Loucy (cell line): ENCODE results near the gene DLD.

Source experiments
- H2AFZ ChIP-seq: fragments of 200-600 bp; sonication (generic); 2 replicates; pipeline ENCODE4 v1.6.0; 2016; ENCODE audit warnings: antibody characterized with exemption, mild to moderate bottlenecking, low read length, moderate library complexity
- H3F3A ChIP-seq: fragments of 200-600 bp; 2 replicates; pipeline ENCODE4 v1.6.0; 2016; ENCODE audit warnings: antibody characterized with exemption, low read depth, mild to moderate bottlenecking
- H3K27me3 ChIP-seq: fragments of 200-600 bp; sonication (generic); 2 replicates; pipeline ENCODE4 v1.6.1; 2014; ENCODE audit warnings: low read length, mild to moderate bottlenecking; ENCODE audit not compliant: insufficient read depth, poor library complexity, severe bottlenecking
- H3K36me3 ChIP-seq: fragments of 200-600 bp; sonication (generic); 2 replicates; pipeline ENCODE4 v1.6.1; 2016; ENCODE audit warnings: low read length; ENCODE audit not compliant: insufficient read depth
- H3K4me1 ChIP-seq: fragments of 200-600 bp; sonication (generic); 2 replicates; pipeline ENCODE4 v1.5.1; 2014; ENCODE audit warnings: low read length, mild to moderate bottlenecking; ENCODE audit not compliant: insufficient read depth, poor library complexity, severe bottlenecking
- H3K4me2 ChIP-seq: fragments of 200-600 bp; sonication (generic); 2 replicates; pipeline ENCODE4 v1.6.0; 2014; ENCODE audit warnings: antibody characterized with exemption, low read length, low read depth, mild to moderate bottlenecking; ENCODE audit not compliant: poor library complexity, severe bottlenecking
- H3K4me3 ChIP-seq: fragments of 200-600 bp; sonication (generic); 2 replicates; pipeline ENCODE4 v1.5.1; 2014; ENCODE audit warnings: low read length, mild to moderate bottlenecking, mixed read lengths; ENCODE audit not compliant: poor library complexity, severe bottlenecking
- H3K79me2 ChIP-seq: fragments of 200-600 bp; sonication (generic); 2 replicates; pipeline ENCODE4 v1.6.1; 2014; ENCODE audit warnings: low read length; ENCODE audit not compliant: insufficient read depth
- H3K9ac ChIP-seq: fragments of 200-600 bp; sonication (generic); 2 replicates; pipeline ENCODE4 v1.6.0; 2014; ENCODE audit warnings: mild to moderate bottlenecking, low read depth, low read length, moderate library complexity; ENCODE audit not compliant: poor library complexity, severe bottlenecking
- H3K9me2 ChIP-seq: fragments of 200-600 bp; sonication (generic); replicated peaks from 2 replicates; pipeline ENCODE4 v1.6.1; 2016; ENCODE audit warnings: low read depth, low read length, mixed read lengths
- H3K9me3 ChIP-seq: fragments of 200-600 bp; sonication (generic); 2 replicates; pipeline ENCODE4 v1.6.1; 2014; ENCODE audit warnings: mild to moderate bottlenecking, antibody characterized with exemption, low read length, low read depth; ENCODE audit not compliant: insufficient read depth
- H4K20me1 ChIP-seq: fragments of 200-600 bp; sonication (generic); 2 replicates; pipeline ENCODE4 v1.6.0; 2014; ENCODE audit warnings: antibody characterized with exemption, low read length, mild to moderate bottlenecking; ENCODE audit not compliant: insufficient read depth, poor library complexity, severe bottlenecking
- CTCF ChIP-seq: fragments of 200-600 bp; sonication (generic); conservative IDR thresholded peaks from 2 replicates; pipeline ENCODE4 v1.5.1; 2014; ENCODE audit warnings: mild to moderate bottlenecking, antibody characterized with exemption, low read length
- EZH2phosphoT487 ChIP-seq: fragments of 200-600 bp; IDR thresholded peaks from 2 replicates; pipeline ENCODE4 v1.6.1; 2018; ENCODE audit warnings: antibody characterized with exemption, mild to moderate bottlenecking, moderate library complexity, borderline replicate concordance

Gene DLD

GRCh38 chr7:107949443-107949935 is 58.5 kb downstream of the DLD start:
- H4K20me1 ChIP-seq = no peaks in the 10 kb centered on the region
- no peak overlapping the region for H2AFZ ChIP-seq
- TF ChIP-seq EZH2phosphoT487 = no peak
- no peaks in the 10 kb centered on the region for H3F3A ChIP-seq
- no peaks in the 10 kb centered on the region for H3K36me3 ChIP-seq
- H3K9me3 ChIP-seq = no peaks in the 10 kb centered on the region
- H3K4me1 ChIP-seq = no peaks in the 10 kb centered on the region
- H3K9ac ChIP-seq = no peak overlapping the region
- H3K79me2 ChIP-seq = no peaks in the 10 kb centered on the region
- no peaks in the 10 kb centered on the region for H3K27me3 ChIP-seq
- no peak overlapping the region for H3K4me2 ChIP-seq
- H3K4me3 ChIP-seq = no peak overlapping the region
- no peaks in the 10 kb centered on the region for H3K9me2 ChIP-seq

GRCh38 chr7:107951172-107951787 is 60.3 kb downstream of the DLD start:
- Histone ChIP-seq H4K20me1 (no peaks in the 10 kb centered on the region), H3F3A (no peaks in the 10 kb centered on the region), H3K79me2 (no peaks in the 10 kb centered on the region), H3K4me2 (no peak overlapping the region), H3K9me3 (no peaks in the 10 kb centered on the region), H3K9ac (no peak overlapping the region), H3K9me2 (no peaks in the 10 kb centered on the region), H3K4me1 (no peaks in the 10 kb centered on the region), H3K36me3 (no peaks in the 10 kb centered on the region), H3K27me3 (no peaks in the 10 kb centered on the region), H2AFZ (no peak overlapping the region), H3K4me3 (no peak overlapping the region)
- TF ChIP-seq CTCF = no peak
- no peak for TF ChIP-seq EZH2phosphoT487

- Histone ChIP-seq H3K9ac (no peak overlapping the region), H3F3A (no peaks in the 10 kb centered on the region), H3K27me3 (no peaks in the 10 kb centered on the region), H3K9me2 (no peaks in the 10 kb centered on the region), H3K4me2 (no peak overlapping the region), H3K9me3 (no peaks in the 10 kb centered on the region), H3K79me2 (no peaks in the 10 kb centered on the region), H3K4me3 (no peak overlapping the region), H3K4me1 (no peaks in the 10 kb centered on the region), H4K20me1 (no peaks in the 10 kb centered on the region), H2AFZ (no peak overlapping the region), H3K36me3 (no peaks in the 10 kb centered on the region)
- TF ChIP-seq CTCF = no peak
Measured at GRCh38 chr7:107951896-107952295, 60.9 kb downstream of the DLD start.
